Endodermal cell (in vitro differentiated cells): ENCODE results near the gene KLK4. TPM values are rescaled to one million over a fixed set of nuclear protein-coding genes. Genes with fewer than 3 reads are reported as not detected.

Source experiments
- DNase-seq: peaks from one replicate; pipeline ENCODE4 v3.0.0-alpha.2; 2017
- H3K27ac ChIP-seq: 2 replicates; pipeline ENCODE4 v1.5.1; 2013; ENCODE audit warnings: mild to moderate bottlenecking, low read depth, low read length, moderate library complexity
- H3K27me3 ChIP-seq: 2 replicates; pipeline ENCODE4 v1.6.1; 2013; ENCODE audit warnings: mild to moderate bottlenecking, low read length, moderate library complexity; ENCODE audit not compliant: insufficient read depth, control insufficient read depth, poor library complexity, severe bottlenecking
- H3K36me3 ChIP-seq: 2 replicates; pipeline ENCODE4 v1.7.0; 2013; ENCODE audit warnings: mild to moderate bottlenecking, low read length, moderate library complexity; ENCODE audit not compliant: control insufficient read depth, insufficient read depth
- H3K4me1 ChIP-seq: one replicate; pipeline ENCODE4 v1.7.0; 2013; ENCODE audit warnings: low read length; ENCODE audit not compliant: control insufficient read depth, insufficient read depth
- H3K4me3 ChIP-seq: 2 replicates; pipeline ENCODE4 v1.5.1; 2013; ENCODE audit warnings: mild to moderate bottlenecking, low read length, moderate library complexity
- H3K9ac ChIP-seq: 2 replicates; pipeline ENCODE4 v1.6.1; 2013; ENCODE audit warnings: mild to moderate bottlenecking, low read length, moderate library complexity; ENCODE audit not compliant: poor library complexity, severe bottlenecking; ENCODE audit errors: extremely low read depth
- H3K9me3 ChIP-seq: 2 replicates; pipeline ENCODE4 v1.6.1; 2013; ENCODE audit warnings: mild to moderate bottlenecking, low read length, moderate library complexity; ENCODE audit not compliant: control insufficient read depth
- H3K27ac Mint-ChIP-seq: 2 replicates; pipeline ENCODE4 v1.8.0; 2020; ENCODE audit warnings: mixed read lengths
- H3K27me3 Mint-ChIP-seq: 2 replicates; pipeline ENCODE4 v1.8.0; 2021; ENCODE audit warnings: mild to moderate bottlenecking, mixed read lengths; ENCODE audit not compliant: insufficient read depth
- H3K36me3 Mint-ChIP-seq: 2 replicates; pipeline ENCODE4 v1.8.0; 2020; ENCODE audit warnings: low read depth, mixed read lengths
- H3K4me1 Mint-ChIP-seq: 2 replicates; pipeline ENCODE4 v1.8.0; 2020; ENCODE audit warnings: mixed read lengths
- H3K4me3 Mint-ChIP-seq: 2 replicates; pipeline ENCODE4 v1.8.0; 2020; ENCODE audit warnings: mild to moderate bottlenecking, moderate library complexity, mixed read lengths
- H3K9me3 Mint-ChIP-seq: 2 replicates; pipeline ENCODE4 v1.8.0; 2020; ENCODE audit warnings: mild to moderate bottlenecking, mixed read lengths
- CTCF ChIP-seq: fragments of 200-600 bp; sonication (generic); conservative IDR thresholded peaks from 2 replicates; pipeline ENCODE4 v1.5.0; 2021; ENCODE audit warnings: antibody characterized with exemption, mild to moderate bottlenecking
- WGBS, 2 experiments: methylation state at CpG; one replicate each; pipeline versions ENCODE4 v1.1.5 to v1.1.7; 2013; ENCODE audit warnings: missing lambda C conversion rate in 2 of 2, mixed read lengths in 1 of 2; ENCODE audit not compliant: insufficient coverage in 1 of 2, insufficient read length in 1 of 2; 5-methylcytosine and 5-hydroxymethylcytosine counted together
- total RNA-seq, 2 donors: library from RNA; stranded (reverse); fragmentation: NEBNext Ultra II Directional in 1 of 2; extraction: Animal tissue kit (Norgen Biotek cat#: 25700) in 1 of 2; gene quantifications; 2 replicates in 1 of 2; 3 replicates in 1 of 2; pipeline ENCODE4 v1.2.1, GENCODE V29; 2021

KLK4 gene
- total RNA-seq, 2 donors from 2014 or later = not detected

- Mint-ChIP-seq H3K4me1 (no peaks in the 10 kb centered on the region), H3K9me3 (peaks cover 16% of the 10 kb centered on the region), H3K4me3 (no peak overlapping the region), H3K27ac (no peak overlapping the region), H3K27me3 (peaks cover 39% of the 10 kb centered on the region), H3K36me3 (no peaks in the 10 kb centered on the region)
- Histone ChIP-seq H3K36me3 (no peaks in the 10 kb centered on the region), H3K9me3 (no peaks in the 10 kb centered on the region), H3K4me1 (no peaks in the 10 kb centered on the region), H3K27me3 (no peaks in the 10 kb centered on the region), H3K4me3 (no peak overlapping the region), H3K9ac (no peak overlapping the region), H3K27ac (no peak overlapping the region)
- TF ChIP-seq CTCF = no peak
- 68 to 72% methylated on average over 4 of the region's 4 CpGs for WGBS, 2 experiments
- DNase-seq = no peak
Observed at GRCh38 chr19:50944795-50945194, 33.6 kb upstream of the KLK4 start.

- WGBS, 2 experiments = 87 to 89% methylated on average over 8 to 9 of the region's 10 CpGs
- Mint-ChIP-seq H3K27ac (no peak overlapping the region), H3K36me3 (no peaks in the 10 kb centered on the region), H3K4me1 (no peaks in the 10 kb centered on the region), H3K27me3 (peaks cover 40% of the 10 kb centered on the region), H3K4me3 (no peak overlapping the region), H3K9me3 (peaks cover 20% of the 10 kb centered on the region)
- no peak for TF ChIP-seq CTCF
- H3K36me3 ChIP-seq = no peaks in the 10 kb centered on the region
- H3K4me1 ChIP-seq = no peaks in the 10 kb centered on the region
- no peak for DNase-seq
- H3K9me3 ChIP-seq = peaks cover 7% of the 10 kb centered on the region
- H3K4me3 ChIP-seq = no peak overlapping the region
- H3K27ac ChIP-seq = no peak overlapping the region
- H3K27me3 ChIP-seq = no peaks in the 10 kb centered on the region
- no peak overlapping the region for H3K9ac ChIP-seq
Observed at GRCh38 chr19:50943074-50943828, 32.1 kb upstream of the KLK4 start.

- H3K4me1 Mint-ChIP-seq = no peaks in the 10 kb centered on the region
- H3K36me3 Mint-ChIP-seq = no peaks in the 10 kb centered on the region
- H3K9me3 Mint-ChIP-seq = peaks cover 20% of the 10 kb centered on the region
- peaks cover 43% of the 10 kb centered on the region for H3K27me3 Mint-ChIP-seq
- peaks cover 7% of the 10 kb centered on the region for H3K9me3 ChIP-seq
- H3K4me1 ChIP-seq = no peaks in the 10 kb centered on the region
- H3K9ac ChIP-seq = no peak overlapping the region
- no peak overlapping the region for H3K27ac Mint-ChIP-seq
- H3K36me3 ChIP-seq = no peaks in the 10 kb centered on the region
- TF ChIP-seq CTCF = no peak
- H3K27me3 ChIP-seq = no peaks in the 10 kb centered on the region
- no peak overlapping the region for H3K4me3 ChIP-seq
- DNase-seq = no peak
- H3K4me3 Mint-ChIP-seq = no peak overlapping the region
- 67 to 74% methylated on average over 1 to 2 of the region's 2 CpGs for WGBS, 2 experiments
- no peak overlapping the region for H3K27ac ChIP-seq
Observed at GRCh38 chr19:50939596-50939995, 28.4 kb upstream of the KLK4 start.
